Subcutaneous adipose tissue (tissue), 4 donors: Measurements from ENCODE around the gene SLC29A3. TPM values are rescaled to one million over a fixed set of nuclear protein-coding genes. Genes with fewer than 3 reads are reported as not detected.

Source experiments
- total RNA-seq, 4 donors: library from RNA; depleted of rRNA; stranded (reverse); fragments of >200 nt; gene quantifications; one replicate each; pipeline ENCODE4 v1.1.0, GENCODE V29; 2016
- TF ChIP-seq, protein P1 (sequence below): fragments of 450-650 bp; IDR thresholded peaks from one replicate; pipeline ENCODE4 v1.5.1; 2016; ENCODE audit warnings: low read depth, mild to moderate bottlenecking, control low read depth, antibody characterized with exemption, moderate library complexity

Gene SLC29A3
- total RNA-seq, 4 donors from 2014 or later = 2.6 to 25.8 (median 4.2) TPM

DNA sequence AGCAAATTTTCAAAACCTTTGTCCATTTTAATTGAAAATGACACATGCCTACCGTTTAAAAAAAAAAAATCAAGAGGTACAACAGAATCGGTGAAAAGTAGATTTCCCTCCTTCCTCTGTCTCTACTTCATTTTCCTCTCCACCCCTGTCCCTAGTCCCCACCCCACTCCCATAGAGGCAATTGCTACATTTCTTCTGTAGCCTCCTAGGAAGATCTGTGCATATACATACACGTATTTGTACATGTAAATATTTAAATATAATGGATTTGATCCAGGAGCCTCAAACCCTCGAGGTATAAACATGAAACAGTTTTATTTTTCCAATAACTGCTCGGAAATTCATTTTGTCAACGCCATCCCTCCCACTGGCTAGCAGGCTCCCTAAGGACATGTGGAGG lies 14.1 kb upstream of the SLC29A3 start:
- TF ChIP-seq, protein P1, sequence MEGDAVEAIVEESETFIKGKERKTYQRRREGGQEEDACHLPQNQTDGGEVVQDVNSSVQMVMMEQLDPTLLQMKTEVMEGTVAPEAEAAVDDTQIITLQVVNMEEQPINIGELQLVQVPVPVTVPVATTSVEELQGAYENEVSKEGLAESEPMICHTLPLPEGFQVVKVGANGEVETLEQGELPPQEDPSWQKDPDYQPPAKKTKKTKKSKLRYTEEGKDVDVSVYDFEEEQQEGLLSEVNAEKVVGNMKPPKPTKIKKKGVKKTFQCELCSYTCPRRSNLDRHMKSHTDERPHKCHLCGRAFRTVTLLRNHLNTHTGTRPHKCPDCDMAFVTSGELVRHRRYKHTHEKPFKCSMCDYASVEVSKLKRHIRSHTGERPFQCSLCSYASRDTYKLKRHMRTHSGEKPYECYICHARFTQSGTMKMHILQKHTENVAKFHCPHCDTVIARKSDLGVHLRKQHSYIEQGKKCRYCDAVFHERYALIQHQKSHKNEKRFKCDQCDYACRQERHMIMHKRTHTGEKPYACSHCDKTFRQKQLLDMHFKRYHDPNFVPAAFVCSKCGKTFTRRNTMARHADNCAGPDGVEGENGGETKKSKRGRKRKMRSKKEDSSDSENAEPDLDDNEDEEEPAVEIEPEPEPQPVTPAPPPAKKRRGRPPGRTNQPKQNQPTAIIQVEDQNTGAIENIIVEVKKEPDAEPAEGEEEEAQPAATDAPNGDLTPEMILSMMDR = no peak

DNA sequence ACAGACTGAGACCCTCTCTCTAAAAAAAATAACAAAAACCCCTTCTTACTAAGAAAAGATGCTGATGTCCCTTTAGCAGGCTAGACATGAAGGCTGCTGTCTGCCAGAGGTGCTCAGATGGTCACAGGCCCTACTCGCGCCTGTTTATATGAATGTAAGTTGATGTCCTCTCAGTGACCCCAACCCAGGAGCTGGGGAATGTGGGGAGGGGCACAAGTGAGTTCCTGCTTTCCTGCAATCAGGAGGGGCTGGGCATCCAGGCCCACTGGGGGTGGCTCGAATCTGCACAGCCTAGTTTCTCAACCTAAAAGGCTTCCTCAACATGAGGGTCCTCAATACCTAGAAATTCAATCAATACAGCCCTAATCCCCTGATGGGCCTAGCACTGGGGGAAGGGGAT lies 12.1 kb upstream of the SLC29A3 start:
- TF ChIP-seq, protein P1 = no peak

DNA sequence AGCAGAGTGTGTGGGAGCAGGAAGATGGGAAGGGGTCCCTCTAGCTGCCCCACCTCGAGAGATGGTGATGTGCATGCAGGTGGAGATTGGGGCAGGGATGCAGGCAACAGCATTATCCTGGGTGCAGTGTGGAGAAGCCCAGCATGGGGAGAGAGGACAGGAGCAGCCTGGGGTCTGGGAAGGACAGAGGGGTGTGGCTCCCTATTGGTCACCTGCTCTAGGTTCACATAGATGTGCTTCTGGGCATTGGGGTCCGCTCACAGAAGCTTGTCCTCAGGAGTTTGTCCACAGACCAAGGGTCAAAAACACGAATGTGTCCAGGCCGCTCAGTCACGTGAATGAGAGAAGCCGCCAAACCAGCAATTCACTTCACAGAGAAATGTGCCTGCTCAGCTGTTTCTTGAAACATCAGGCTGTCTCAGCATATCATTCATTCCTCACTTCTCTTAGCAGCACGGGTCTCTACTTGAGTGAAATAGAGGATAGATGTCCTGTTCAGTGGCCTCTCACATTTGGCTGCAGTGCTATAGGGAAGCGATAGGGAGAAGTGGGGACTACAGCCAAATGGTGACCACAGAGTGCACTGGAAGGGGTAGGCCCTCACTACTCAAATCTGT lies 11.5 kb upstream of the SLC29A3 start:
- TF ChIP-seq, protein P1 = no peak

DNA sequence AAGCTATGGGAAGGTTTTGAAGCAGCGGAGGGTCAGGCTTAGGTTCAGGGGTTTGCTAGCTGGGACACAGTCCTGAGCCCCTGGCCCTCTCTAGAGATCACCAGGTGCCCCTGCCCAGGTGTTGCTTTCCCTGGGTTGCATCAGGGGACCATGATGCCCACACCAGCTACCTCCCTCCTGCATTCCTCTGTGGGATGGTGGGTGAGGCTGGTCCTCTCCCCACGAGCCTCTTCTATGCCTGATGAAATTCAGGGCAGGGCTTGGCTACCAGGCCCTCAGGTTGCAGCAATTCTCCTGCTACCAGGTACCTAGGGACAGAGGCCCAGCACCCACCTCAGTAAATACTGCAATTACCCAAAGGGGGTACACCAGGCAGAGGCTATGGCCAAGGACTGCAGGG lies 10.8 kb upstream of the SLC29A3 start:
- TF ChIP-seq, protein P1 = no peak

DNA sequence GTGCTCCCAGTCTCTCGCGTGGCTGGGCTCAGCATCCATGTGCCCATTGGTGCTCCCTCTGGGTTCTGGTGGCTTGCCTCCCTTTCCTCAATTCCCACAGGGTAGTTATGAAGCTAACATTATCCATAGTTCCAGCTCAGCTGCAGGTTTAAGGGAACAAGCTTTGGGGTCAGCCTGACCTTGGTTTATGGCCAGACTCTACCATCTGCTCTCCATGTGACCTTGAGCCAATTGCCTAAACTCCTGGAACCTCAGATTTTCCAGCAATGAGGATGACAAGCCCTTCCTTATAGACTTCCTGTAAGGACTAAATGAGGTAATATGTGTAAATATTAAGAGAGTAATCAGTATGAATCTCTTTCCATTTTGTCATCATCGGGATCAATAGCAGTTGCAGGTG lies 10.1 kb upstream of the SLC29A3 start:
- TF ChIP-seq, protein P1 = no peak

DNA sequence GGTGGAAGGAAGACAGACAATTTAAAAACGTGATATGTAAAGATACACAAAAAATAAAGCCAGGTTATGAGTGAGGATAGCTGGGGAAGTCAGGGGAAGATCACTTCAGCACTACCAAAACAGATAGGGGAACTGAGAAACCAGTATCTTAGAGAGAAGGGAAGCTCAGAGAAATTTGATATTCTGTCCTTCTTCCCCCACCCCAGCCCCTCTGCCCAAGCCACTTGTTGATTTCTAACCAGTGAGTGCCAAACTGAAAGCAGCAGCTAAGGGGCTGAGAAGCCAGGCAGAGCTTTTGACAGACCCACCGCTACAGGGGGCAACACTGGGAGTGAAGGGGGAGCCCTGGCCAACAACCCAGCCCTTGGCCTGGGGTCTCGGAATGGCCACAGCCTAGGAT lies 9.1 kb upstream of the SLC29A3 start:
- TF ChIP-seq, protein P1 = no peak

DNA sequence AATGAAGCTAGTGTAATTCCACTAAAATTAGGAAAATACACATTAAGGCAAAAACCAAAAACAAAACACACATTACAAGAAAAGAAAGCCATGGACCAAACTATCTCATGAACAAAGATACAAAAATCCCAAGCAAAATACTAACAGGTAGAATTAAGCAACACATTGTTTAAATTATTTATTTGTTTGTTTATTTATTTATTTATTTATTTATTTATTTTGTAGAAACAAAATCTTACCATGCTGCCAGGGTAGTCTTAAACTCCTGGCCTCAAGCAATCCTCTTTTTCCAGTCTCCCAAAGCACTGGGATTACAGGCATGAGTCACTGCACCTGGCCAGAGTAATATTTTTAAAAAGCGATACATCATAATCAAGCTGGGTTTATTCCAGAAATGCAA lies 6.8 kb upstream of the SLC29A3 start:
- TF ChIP-seq, protein P1 = no peak
